B cell (primary cell): ENCODE measurements around the gene MICU2. TPM values are rescaled to one million over a fixed set of nuclear protein-coding genes. Genes with fewer than 3 reads are reported as not detected.

Experiments
- ATAC-seq: fragments of 200-7000 bp; cut with Tn5 transposase; one replicate; pipeline ENCODE4 v1.10.0; 2021; ENCODE audit warnings: low read depth, mild to moderate bottlenecking, moderate number of reproducible peaks, moderate library complexity
- CTCF ChIA-PET: fragments of 350-600 bp; sonication (Branson Sonifier 250); formaldehyde crosslinking; loops from one replicate; lab custom pipeline; 2021; ENCODE audit warnings: antibody characterized with exemption, inconsistent platforms; lab: Charles Lee
- POLR2A ChIA-PET: fragments of 350-600 bp; sonication (Branson Sonifier 250); formaldehyde crosslinking; loops from one replicate; lab custom pipeline; 2021; ENCODE audit warnings: antibody characterized with exemption; lab: Charles Lee
- DNase-seq: peaks from one replicate; pipeline ENCODE4 v3.0.0; 2013
- H2AFZ ChIP-seq: 2 replicates; pipeline ENCODE4 v1.6.1; 2012; ENCODE audit warnings: mild to moderate bottlenecking, low read depth, low read length; ENCODE audit not compliant: insufficient read depth, poor library complexity, severe bottlenecking
- H3K27ac ChIP-seq, 2 donors: 1 replicate in 1 of 2; 2 replicates in 1 of 2; pipeline ENCODE4 v1.5.1; 2012 to 2013; ENCODE audit warnings: low read length in 2 of 2, mild to moderate bottlenecking in 2 of 2, moderate library complexity in 1 of 2
- H3K27me3 ChIP-seq, 4 experiments: fragments of 200-600 bp in 1 of 4; sonication (generic) in 1 of 4; replicated peaks in 1 of 4; 1 replicate in 2 of 4; 2 replicates in 2 of 4; pipeline versions ENCODE4 v1.6.1 to v1.7.0; 2013 to 2016; ENCODE audit warnings: low read length in 3 of 4, mild to moderate bottlenecking in 2 of 4, mixed read lengths in 1 of 4, moderate library complexity in 1 of 4; ENCODE audit not compliant: insufficient read depth in 4 of 4, control insufficient read depth in 3 of 4; ENCODE audit errors: control extremely low read depth in 1 of 4
- H3K36me3 ChIP-seq, 2 experiments: replicated peaks in 1 of 2; 1 replicate in 1 of 2; 2 replicates in 1 of 2; pipeline versions ENCODE4 v1.6.1 to v1.7.1; 2013; ENCODE audit warnings: low read length in 1 of 2; ENCODE audit not compliant: insufficient read depth in 2 of 2, control insufficient read depth in 1 of 2; ENCODE audit errors: control extremely low read depth in 1 of 2, extremely low read depth in 1 of 2
- H3K4me1 ChIP-seq, 2 donors: fragments of 200-600 bp in 1 of 2; sonication (generic) in 1 of 2; 1 replicate in 1 of 2; 2 replicates in 1 of 2; pipeline versions ENCODE4 v1.5.1 to v1.6.1; 2013 to 2017; ENCODE audit warnings: low read length in 2 of 2; ENCODE audit not compliant: control insufficient read depth in 2 of 2, insufficient read depth in 2 of 2
- H3K4me2 ChIP-seq: replicated peaks from 2 replicates; pipeline ENCODE3; 2012; ENCODE audit warnings: mild to moderate bottlenecking, low read depth, low read length; ENCODE audit not compliant: poor library complexity, severe bottlenecking
- H3K4me3 ChIP-seq, 5 experiments: fragments of 200-600 bp in 1 of 5; sonication (generic) in 1 of 5; 1 replicate in 3 of 5; 2 replicates in 2 of 5; pipeline versions ENCODE4 v1.5.1 to v1.7.0; 2011 to 2016; ENCODE audit warnings: low read length in 4 of 5, mild to moderate bottlenecking in 4 of 5, low read depth in 2 of 5, control low read depth in 1 of 5, moderate library complexity in 1 of 5; ENCODE audit not compliant: insufficient read depth in 1 of 5; ENCODE audit errors: control extremely low read depth in 1 of 5, extremely low read depth in 1 of 5
- H3K79me2 ChIP-seq: fragments of 200-600 bp; sonication (generic); one replicate; pipeline ENCODE4 v1.6.0; 2016; ENCODE audit warnings: low read length; ENCODE audit not compliant: control insufficient read depth, insufficient read depth
- H3K9ac ChIP-seq: fragments of 200-600 bp; sonication (generic); 2 replicates; pipeline ENCODE4 v1.6.1; 2017; ENCODE audit warnings: mild to moderate bottlenecking, low read length, moderate library complexity
- H3K9me3 ChIP-seq, 3 donors: one replicate each; pipeline versions ENCODE4 v1.6.1 to v1.7.1; 2013; ENCODE audit warnings: low read length in 2 of 3; ENCODE audit not compliant: control insufficient read depth in 2 of 3, insufficient read depth in 1 of 3; ENCODE audit errors: control extremely low read depth in 1 of 3
- H4K20me1 ChIP-seq: 2 replicates; pipeline ENCODE4 v1.6.0; 2012; ENCODE audit warnings: mild to moderate bottlenecking, low read length; ENCODE audit not compliant: insufficient read depth, control insufficient read depth, poor library complexity, severe bottlenecking
- H3K27ac Mint-ChIP-seq: one replicate; pipeline ENCODE4 v1.8.0; 2021; ENCODE audit warnings: mixed read lengths
- H3K27me3 Mint-ChIP-seq: one replicate; pipeline ENCODE4 v1.8.0; 2021; ENCODE audit warnings: mixed read lengths
- H3K4me1 Mint-ChIP-seq: one replicate; pipeline ENCODE4 v1.8.0; 2021; ENCODE audit warnings: mixed read lengths
- H3K4me3 Mint-ChIP-seq: one replicate; pipeline ENCODE4 v1.8.0; 2021; ENCODE audit warnings: mixed read lengths
- H3K9me3 Mint-ChIP-seq: one replicate; pipeline ENCODE4 v1.8.0; 2022; ENCODE audit warnings: mixed read lengths; ENCODE audit not compliant: insufficient read depth
- EZH2 ChIP-seq: IDR thresholded peaks from 2 replicates; pipeline ENCODE4 v1.6.1; 2012; ENCODE audit warnings: borderline replicate concordance, low read depth, mild to moderate bottlenecking, moderate library complexity, low read length; ENCODE audit not compliant: insufficient read depth, poor library complexity, severe bottlenecking
- WGBS: methylation state at CpG from one replicate; pipeline ENCODE4 v1.1.5; 2013; ENCODE audit warnings: missing lambda C conversion rate; ENCODE audit not compliant: insufficient coverage; 5-methylcytosine and 5-hydroxymethylcytosine counted together
- intact Hi-C: fragments of 100-400 bp; cut with micrococcal nuclease; formaldehyde crosslinking; loops from one replicate; pipeline ENCODE4 v1.10.0; 2022
- polyA plus RNA-seq: library from polyadenylated mRNA; depleted of rRNA; stranded (reverse); fragments of >200 nt; gene quantifications from 2 replicates; pipeline ENCODE4 v1.2.3, GENCODE V29; 2012
- total RNA-seq, 2 donors: library from RNA; stranded (reverse); fragments of 120-200 nt in 1 of 2; gene quantifications; 1 replicate in 1 of 2; 2 replicates in 1 of 2; pipeline versions ENCODE4 v1.2.3 to v1.2.4, GENCODE V29; 2013 to 2022
- TF ChIP-seq, protein P1 (sequence below): fragments of 200-600 bp; IDR thresholded peaks from one replicate; pipeline ENCODE4 v1.8.0; 2022; ENCODE audit warnings: antibody characterized with exemption, mild to moderate bottlenecking

The MICU2 gene
- total and polyA plus RNA-seq, 2 donors (not counting 1 experiment from before 2014, with no cell fraction given): 52.2 to 56.7 TPM

DNA sequence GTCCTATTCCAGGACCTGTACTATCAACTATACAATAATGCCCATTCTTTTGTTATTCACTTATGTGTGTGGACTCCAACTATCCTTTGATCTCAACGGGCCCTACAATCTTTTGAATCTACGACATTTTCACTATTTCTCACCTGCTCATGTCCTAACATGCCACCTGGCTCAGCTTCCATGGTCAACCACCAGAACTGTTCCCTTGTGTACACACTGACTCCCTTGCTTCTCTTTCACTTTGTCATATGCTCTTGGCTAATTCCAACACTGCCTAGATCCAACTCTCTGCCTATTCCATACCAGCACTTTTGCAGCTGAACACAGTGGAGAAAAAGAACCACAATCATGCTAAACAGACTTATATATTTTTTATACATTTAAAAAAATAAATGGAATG is 53.1 kb downstream of the MICU2 start:
- H3K9me3 Mint-ChIP-seq: no peaks in the 10 kb centered on the region
- intact Hi-C loops: no loop called here
- no peak overlapping the region for H2AFZ ChIP-seq
- H3K4me1 Mint-ChIP-seq: peaks cover 12% of the 10 kb centered on the region
- no peaks in the 10 kb centered on the region for H3K27me3 ChIP-seq
- H3K9ac ChIP-seq: no peak overlapping the region
- ChIA-PET CTCF (no interaction called here), POLR2A (no interaction called here)
- H3K9me3 ChIP-seq: no peaks in the 10 kb centered on the region
- H3K4me3 Mint-ChIP-seq: no peak overlapping the region
- H3K36me3 ChIP-seq: peaks cover 0 to 3% of the 10 kb centered on the region in 2 experiments
- H3K27ac Mint-ChIP-seq: no peak overlapping the region
- no peaks in the 10 kb centered on the region for H3K4me1 ChIP-seq
- no peak overlapping the region for H3K4me3 ChIP-seq
- H3K27ac ChIP-seq: no peak overlapping the region
- DNase-seq: no peak
- TF ChIP-seq EZH2: no peak
- TF ChIP-seq, protein P1, sequence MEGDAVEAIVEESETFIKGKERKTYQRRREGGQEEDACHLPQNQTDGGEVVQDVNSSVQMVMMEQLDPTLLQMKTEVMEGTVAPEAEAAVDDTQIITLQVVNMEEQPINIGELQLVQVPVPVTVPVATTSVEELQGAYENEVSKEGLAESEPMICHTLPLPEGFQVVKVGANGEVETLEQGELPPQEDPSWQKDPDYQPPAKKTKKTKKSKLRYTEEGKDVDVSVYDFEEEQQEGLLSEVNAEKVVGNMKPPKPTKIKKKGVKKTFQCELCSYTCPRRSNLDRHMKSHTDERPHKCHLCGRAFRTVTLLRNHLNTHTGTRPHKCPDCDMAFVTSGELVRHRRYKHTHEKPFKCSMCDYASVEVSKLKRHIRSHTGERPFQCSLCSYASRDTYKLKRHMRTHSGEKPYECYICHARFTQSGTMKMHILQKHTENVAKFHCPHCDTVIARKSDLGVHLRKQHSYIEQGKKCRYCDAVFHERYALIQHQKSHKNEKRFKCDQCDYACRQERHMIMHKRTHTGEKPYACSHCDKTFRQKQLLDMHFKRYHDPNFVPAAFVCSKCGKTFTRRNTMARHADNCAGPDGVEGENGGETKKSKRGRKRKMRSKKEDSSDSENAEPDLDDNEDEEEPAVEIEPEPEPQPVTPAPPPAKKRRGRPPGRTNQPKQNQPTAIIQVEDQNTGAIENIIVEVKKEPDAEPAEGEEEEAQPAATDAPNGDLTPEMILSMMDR: no peak
- no peaks in the 10 kb centered on the region for H3K27me3 Mint-ChIP-seq
- no peak overlapping the region for H3K4me2 ChIP-seq
- ATAC-seq: no peak
- H4K20me1 ChIP-seq: peaks cover 20% of the 10 kb centered on the region
- H3K79me2 ChIP-seq: peaks cover 17% of the 10 kb centered on the region
- WGBS: 100% methylated on average over 2 of the region's 2 CpGs

DNA sequence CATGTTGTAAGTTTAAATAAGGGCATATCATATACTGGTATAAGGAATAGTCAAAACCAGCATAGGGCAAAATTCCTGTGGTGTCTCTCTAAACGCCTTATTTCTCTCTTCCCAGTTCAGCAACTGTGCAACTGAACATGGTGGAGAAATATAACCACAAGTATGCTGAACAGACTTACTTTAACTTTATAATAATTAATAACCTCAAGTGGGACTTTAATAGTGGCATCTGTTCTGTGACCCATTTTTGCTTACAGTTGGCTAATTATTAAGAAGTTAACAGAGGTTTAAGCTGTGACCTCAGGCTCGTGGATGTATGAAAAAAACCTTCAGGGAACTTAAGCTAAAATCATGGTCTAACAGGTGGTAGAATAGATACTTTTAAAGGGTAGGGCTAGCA is 54.3 kb downstream of the MICU2 start:
- WGBS: no CpG with 5 or more reads among the region's 2 CpGs
- ChIA-PET POLR2A (no interaction called here), CTCF (interaction anchor here (1.1 kb wide), 1 partner anchor 8 kb away, joined by 3 read pairs; no protein-coding TSS in a partner anchor)
- no peak overlapping the region for H3K27ac Mint-ChIP-seq
- H3K4me1 Mint-ChIP-seq: peaks cover 13% of the 10 kb centered on the region
- no peaks in the 10 kb centered on the region for H3K27me3 Mint-ChIP-seq
- Histone ChIP-seq H3K27me3 (no peaks in the 10 kb centered on the region), H3K9ac (no peak overlapping the region), H3K27ac (no peak overlapping the region), H4K20me1 (peaks cover 20% of the 10 kb centered on the region), H3K9me3 (no peaks in the 10 kb centered on the region), H3K4me2 (no peak overlapping the region), H3K36me3 (peaks cover 0 to 6% of the 10 kb centered on the region in 2 experiments), H3K4me1 (no peaks in the 10 kb centered on the region), H2AFZ (no peak overlapping the region), H3K4me3 (no peak overlapping the region), H3K79me2 (peaks cover 21% of the 10 kb centered on the region)
- no peak for ATAC-seq
- H3K9me3 Mint-ChIP-seq: no peaks in the 10 kb centered on the region
- TF ChIP-seq EZH2: no peak
- TF ChIP-seq, protein P1: no peak
- intact Hi-C loops: no loop called here
- no peak overlapping the region for H3K4me3 Mint-ChIP-seq
- DNase-seq: no peak
